ENCODE measurements around the gene HDAC1.

GRCh38 chr1:32364836-32365235 lies 73.0 kb downstream of the HDAC1 start:
- TF ChIP-seq CTCF (IDR thresholded peaks at IDR 0.05; ENCODE audit: borderline replicate concordance, extremely low read depth, low read length, poor library complexity, severe bottlenecking) (no peak), EZH2 (IDR thresholded peaks at IDR 0.05; ENCODE audit: borderline replicate concordance, low read depth, low read length, severe bottlenecking) (no peak)

All from DND-41 (cell line).